GM10847 (cell line): ENCODE data around the gene RNASEH1.

ENCODE experiments used
- POLR2A ChIP-seq: IDR thresholded peaks from 2 replicates; pipeline ENCODE4 v1.6.1; 2011; ENCODE audit not compliant: insufficient read length; ENCODE audit errors: extremely low read depth

RNASEH1 gene, protein sequence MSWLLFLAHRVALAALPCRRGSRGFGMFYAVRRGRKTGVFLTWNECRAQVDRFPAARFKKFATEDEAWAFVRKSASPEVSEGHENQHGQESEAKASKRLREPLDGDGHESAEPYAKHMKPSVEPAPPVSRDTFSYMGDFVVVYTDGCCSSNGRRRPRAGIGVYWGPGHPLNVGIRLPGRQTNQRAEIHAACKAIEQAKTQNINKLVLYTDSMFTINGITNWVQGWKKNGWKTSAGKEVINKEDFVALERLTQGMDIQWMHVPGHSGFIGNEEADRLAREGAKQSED

DNA sequence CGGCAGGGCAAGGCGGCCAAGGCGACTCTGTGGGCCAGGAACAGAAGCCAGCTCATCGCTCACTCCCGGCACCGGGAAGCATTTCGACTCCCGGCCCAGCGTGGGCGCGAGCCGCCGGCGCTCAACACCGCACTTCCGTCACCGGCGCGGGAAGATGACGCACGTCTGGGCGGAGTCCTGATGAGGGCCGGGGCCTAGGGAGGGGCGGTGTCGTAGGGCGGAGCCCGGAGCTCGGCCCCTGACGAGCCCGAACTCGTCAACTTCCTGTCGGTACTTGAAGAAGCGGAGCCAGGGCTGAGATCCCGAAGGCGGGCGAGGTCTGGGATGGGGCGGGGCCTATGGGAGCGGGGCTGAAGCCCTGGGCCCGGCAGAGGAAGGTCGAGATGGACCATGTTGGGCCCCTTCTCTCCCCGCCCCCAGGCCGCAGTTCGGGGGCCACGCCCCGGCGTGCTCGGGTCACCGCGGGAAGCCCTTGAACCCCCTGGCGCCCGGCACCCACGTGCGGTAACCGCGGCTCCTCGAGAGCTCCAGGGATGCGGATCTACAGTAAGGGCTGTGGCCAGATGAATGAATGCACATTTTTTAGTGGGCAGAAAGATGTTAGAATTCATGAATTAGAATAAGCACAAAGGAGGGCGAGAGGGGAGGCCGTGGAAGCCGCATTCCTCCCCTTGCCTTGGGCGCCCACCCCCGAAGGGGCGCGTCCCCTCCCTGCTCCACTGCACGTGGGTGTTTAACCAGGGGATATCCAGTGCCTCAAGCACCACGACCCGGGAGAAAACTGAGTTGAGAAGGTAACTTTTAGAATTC is at the start of gene RNASEH1:
Gene RNASEH1, minus strand, starts transcription at position 129 of the 810 bp plus-strand sequence. Its CDS starts 73 bp downstream, at position 56.
- peak; percentile 73 for TF ChIP-seq POLR2A

DNA sequence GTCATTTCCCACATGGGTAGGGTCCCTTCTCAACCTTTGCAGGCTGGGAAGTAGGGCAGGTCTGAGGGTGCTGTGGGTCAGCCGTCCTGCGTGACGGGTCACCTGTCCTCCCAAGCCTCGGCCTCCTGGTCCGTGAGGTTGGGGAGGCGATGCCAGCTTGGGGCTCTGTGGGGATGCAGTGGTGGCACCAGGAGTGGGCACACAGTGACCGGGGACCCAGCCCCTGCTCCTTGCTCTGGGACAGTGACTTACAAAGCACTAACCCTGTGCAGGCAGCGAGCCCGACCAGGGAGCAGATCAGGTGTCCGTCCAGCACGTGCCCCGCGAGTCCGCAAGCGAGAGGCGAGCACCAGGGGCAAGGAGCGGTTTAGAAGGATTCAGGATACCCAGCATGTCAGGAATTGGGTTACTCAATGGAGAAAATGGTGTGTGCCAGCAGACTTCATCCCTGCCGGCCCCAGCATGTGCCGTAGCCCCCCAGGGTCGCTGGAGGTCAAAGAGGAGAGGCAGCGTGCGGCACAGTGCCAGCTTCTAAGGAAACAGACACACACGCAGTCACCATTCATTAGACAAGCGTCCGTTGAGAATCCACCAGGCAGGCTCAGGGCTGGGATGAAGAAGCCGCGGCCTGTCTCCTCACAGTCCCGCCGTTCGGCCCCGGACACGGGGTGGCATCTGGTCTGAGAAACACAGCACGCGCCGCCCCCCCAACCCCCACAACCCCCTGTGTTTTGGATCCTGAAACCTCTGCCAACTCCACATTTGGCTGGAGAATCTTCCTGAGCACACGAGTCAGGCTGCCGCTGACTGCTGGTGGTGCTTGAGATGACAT is 48.5 kb upstream of the RNASEH1 start:
- no peak for TF ChIP-seq POLR2A

DNA sequence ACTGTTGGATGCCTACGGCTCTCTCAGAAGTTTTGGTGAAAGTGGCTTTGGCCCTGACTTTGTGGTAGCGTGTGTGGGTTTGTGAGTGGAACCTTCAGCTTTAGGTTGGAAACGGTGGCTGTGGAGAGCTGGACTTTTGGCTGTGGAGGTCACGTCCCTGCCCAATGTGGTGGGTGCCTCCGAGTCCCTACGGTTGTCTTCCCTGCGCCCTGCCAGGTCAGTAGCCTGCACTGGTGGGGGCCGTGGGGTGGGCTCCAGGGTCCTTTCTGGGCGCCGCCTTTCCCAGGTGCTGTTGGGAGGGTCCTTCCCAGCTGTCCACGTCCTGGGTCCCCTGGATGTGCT is 47.9 kb upstream of the RNASEH1 start:
- no peak for TF ChIP-seq POLR2A

DNA sequence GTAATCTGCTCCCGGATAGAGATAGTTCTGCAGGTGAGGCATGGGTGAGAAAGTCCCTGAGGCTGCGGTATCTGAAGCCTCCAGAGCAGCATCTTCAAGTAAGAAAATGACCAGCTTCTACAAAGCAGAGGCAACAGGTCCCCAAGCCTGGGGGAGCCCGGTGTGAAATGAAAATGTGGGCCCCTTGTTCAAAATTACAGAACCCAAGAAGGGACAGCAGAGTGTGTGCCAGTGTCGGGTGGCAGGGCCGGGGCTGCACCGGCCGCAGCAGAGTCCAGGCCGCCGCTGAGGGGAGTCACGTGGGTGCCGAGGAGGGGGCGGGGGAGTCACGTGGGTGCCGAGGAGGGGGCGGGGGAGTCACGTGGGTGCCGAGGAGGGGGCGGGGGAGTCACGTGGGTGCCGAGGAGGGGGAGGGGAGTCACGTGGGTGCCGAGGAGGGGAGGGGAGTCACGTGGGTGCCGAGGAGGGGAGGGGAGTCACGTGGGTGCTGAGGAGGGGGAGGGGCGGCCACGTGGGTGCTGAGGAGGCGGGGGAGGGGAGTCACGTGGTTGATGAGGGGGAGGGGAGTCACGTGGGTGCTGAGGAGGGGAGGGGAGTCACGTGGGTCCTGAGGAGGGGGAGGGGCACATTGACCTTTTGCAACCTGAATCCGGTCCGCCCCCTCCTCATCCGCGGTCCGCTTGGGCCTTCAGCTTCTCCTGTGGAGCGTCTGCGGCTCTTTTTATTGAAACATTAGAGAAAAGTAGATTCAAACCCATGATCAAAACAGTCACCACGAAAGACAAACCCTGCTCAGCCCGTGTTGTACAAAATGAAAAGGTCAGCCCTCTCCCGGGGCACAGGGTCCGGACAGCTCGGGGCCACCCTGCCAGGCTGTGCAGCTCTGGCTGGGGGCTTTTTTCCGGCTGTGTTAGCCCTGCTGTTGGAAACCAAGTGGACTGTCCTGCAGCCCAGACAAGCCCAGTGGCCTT is 47.1 kb upstream of the RNASEH1 start:
- no peak for TF ChIP-seq POLR2A

DNA sequence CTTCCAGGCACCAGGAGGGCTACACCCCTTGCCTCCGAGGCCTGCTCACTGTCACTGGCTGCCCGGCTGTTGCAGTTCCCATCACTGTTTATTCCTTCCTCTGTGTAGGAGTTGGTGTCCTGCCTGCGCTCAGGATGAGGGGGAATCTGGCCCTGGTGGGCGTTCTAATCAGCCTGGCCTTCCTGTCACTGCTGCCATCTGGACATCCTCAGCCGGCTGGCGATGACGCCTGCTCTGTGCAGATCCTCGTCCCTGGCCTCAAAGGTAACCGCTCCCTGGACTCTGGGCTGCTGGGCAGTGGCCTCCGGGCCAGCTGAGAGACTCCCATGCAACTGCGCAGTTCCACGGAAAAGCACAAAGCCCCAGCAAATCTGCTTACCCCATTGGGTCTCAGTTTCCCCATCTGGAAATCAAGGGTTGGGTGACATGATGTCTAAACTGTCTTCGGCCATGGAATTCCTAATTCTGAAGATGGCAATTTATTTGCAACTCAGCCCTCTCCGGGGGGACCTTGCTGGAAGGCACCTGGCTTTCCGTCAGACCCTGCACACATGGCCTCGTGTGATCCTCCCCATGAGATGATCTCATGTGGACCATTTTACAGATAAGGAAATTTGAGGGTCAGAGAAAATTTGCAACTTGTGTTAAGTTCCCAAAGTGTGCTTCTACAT is 46.2 kb upstream of the RNASEH1 start:
- no peak for TF ChIP-seq POLR2A

DNA sequence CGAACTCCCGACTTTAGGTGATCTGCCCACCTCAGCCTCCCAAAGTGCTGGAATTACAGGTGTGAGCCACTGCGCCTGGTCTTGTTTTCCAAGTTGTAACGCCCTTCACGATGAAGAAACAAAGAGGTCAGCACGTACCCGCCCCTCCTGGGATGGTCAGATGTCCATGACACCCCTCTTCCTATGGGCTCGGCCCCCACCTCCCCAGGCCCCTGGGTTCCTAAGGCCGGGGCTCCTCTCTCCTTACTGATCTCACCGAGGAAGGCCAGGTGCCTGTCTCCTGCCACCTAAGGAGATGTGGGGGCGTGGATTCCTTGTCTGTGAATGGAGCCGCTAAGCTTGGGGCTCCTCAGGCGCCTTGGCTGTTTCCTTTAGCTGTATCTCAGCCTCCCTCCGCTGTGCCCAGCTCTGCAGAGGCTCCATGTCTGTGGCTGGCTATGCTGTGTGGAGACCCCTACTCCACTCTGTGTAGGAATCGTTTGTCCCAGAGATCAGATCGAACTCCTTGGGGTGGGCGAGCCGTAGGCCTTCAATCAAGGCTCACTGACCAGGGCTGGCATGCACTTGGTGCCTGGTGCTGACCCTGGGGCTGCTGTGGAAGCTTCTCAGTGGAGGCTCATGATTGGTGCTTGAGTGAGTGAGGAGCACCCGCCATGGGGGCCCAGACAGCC is 45.5 kb upstream of the RNASEH1 start:
- TF ChIP-seq POLR2A = no peak

DNA sequence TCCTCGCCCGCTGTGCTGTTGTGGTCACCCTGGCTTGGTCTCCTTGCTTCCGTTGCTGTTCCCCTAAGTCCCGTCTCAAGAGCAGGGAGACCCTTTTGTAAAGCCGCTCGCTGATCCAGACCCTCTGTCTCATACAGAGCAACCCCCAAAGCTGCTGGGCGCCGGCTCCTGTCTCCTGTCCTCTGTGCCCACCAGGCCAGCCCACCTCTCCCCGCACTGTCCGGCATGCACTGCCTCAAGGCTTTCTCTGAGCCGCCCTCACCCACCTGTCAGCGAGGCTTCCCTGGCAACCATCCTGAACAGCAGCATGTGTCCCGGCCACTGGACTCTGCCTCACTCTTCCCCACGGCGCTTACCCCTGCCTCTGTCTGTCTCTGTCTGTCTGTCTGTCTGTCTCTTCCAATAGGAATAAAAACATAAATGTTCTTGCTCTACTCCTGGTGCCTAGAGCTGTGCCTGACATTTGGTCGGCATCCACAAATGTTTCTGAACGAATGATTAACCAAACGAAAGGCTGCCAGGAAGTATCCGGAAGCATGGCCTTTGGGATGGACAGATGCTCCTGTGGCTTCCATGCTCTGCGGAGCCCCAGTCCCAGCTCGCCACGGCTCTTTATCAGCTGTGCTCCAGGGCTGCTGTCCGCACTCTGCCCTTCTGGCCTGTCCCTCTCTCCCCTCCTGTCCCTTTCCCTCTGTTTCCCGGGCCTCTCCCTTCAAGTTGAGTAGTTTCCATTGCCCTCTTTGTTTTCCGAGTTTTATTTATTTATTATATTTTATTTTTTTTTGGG is 44.6 kb upstream of the RNASEH1 start:
- no peak for TF ChIP-seq POLR2A

DNA sequence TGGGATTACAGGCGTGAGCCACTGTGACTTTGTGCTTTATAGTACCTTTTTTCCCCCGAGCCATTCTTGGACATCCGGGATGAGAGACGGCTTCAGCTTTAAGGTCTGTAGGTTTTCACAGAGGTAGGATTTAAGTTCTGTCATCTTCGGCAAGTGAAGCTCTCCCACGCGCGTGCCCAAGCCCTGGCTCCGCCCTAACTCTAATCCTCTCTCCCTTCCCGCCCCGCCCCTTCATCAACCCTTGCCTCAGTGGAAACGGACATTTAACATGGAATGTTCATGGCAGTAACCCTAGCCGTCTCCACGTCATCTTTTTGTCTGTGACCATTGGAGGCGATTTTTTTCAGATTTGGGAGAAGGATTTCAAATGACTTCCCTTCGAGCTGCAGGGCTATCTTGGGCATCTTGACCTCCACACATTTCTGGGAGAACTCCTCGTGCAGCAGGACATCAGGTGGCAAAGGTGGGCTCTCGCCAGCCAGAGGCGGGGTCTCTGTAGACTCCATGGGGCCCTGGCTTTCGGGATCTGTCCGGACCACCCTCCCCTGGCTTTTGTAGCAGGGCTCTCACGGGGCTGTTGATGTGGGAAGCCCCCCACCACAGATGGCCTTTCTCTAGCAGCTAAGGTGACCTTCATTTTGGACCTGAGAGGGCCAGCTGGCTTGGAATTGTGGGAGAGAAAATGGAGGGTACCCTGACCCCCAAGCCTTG is 43.6 kb upstream of the RNASEH1 start:
- no peak for TF ChIP-seq POLR2A

DNA sequence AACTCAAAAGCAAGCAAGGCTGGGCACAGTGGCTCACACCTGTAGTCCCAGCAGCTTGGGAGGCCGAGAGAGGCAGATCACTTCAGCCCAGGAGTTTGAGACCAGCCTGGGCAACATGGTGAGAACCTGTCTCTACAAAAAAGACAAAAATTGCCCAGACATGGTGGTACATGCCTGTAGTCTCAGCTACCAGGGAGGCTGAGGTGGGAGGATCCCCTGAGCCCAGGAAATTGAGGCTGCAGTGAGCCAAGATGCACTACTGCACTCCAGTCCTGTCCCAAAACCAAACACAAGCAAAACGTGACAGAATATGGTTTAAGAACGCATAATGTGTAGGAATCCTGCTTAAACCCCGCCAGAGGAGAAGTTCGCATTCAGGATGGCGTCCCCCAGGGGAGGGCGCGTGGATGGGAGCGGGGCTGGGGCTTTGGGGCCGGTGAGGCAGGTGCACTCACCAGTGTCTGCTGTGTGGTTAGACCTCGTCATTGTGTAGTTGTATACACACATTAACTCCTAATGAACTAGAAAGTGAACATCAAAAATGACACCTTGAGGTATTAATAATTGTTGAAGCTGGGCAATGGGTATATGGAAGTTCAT is 42.2 kb upstream of the RNASEH1 start:
- TF ChIP-seq POLR2A = no peak

DNA sequence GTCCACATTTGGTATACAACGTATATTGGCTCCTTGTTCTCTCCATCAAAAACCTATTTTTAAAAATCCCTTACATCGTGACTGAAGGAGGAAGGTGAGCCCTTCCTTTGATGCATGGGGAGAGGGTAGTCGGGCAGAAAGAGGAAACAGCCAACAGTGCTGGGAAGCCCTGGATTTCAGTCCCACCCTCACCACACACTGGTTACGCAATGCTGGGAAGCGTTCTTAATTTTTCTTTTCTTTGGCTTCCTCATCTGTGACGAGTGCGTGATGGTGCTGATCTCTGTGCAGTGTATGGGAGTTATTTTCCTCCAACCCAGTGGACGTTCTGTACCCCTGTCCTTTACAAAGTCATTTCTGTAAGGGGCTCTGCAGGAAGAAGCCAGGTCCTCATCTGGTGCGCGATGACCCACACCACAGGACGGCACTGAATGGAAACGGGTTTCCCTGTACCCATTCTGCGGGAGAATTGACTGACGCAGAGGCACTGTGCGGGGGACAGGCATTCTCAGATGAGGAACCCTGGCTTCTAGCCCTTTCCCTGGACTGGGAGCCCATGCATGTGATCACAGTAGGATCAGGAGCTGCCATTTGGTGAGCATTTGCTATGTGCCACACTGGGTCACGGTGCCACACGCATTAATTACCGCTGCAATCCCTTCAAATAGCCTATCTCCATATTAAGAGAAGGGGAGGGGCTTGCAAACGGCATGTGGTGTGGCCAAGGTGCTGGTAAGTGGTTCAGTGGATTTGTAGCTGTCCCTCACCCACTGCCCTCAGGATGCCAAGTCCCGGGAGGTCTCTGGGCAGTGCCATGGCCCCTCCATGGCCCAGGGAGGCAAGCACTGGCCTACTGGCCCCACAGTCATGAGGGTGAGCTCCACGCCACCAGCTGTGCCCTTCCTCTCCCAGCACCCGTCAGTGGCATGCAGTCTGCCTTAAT is 41.0 kb upstream of the RNASEH1 start:
- TF ChIP-seq POLR2A = no peak
